H1 (cell line): ENCODE results near the gene ZSWIM7. TPM values are rescaled to one million over a fixed set of nuclear protein-coding genes. Genes with fewer than 3 reads are reported as not detected.

Experiments used
- CTCF ChIA-PET: fragments of 300-600 bp; sonication (Branson Sonifier 250); formaldehyde crosslinking; loops from one replicate; lab custom pipeline; 2021; ENCODE audit not compliant: partially characterized antibody; lab: Charles Lee
- POLR2A ChIA-PET: fragments of 300-600 bp; sonication (Branson Sonifier 250); formaldehyde crosslinking; loops from one replicate; lab custom pipeline; 2021; ENCODE audit warnings: inconsistent platforms; ENCODE audit not compliant: partially characterized antibody; lab: Charles Lee
- DNase-seq, 2 experiments: peaks; one replicate each; pipeline versions ENCODE4 v3.0.0 to v3.0.0-alpha.2; 2010 to 2022; ENCODE audit warnings: low spot score in 2 of 2, low read depth in 1 of 2, mixed read lengths in 1 of 2
- FAIRE-seq: peaks from 2 replicates; lab custom pipeline; 2011; peaks lifted over from hg19 to GRCh38; lab: Jason Lieb, UNC
- H2AFZ ChIP-seq: 2 replicates; pipeline ENCODE4 v1.8.1; 2012; ENCODE audit warnings: low read length, inconsistent platforms
- H2AK5ac ChIP-seq: 2 replicates; pipeline ENCODE4 v1.6.1; 2013; ENCODE audit warnings: low read depth, low read length
- H2BK120ac ChIP-seq: replicated peaks from 2 replicates; pipeline ENCODE3; 2013; ENCODE audit warnings: low read depth, low read length, inconsistent platforms
- H2BK12ac ChIP-seq: 2 replicates; pipeline ENCODE4 v1.6.1; 2013; ENCODE audit warnings: low read depth, low read length
- H2BK15ac ChIP-seq: 2 replicates; pipeline ENCODE4 v1.6.1; 2013; ENCODE audit warnings: low read length
- H2BK20ac ChIP-seq: 2 replicates; pipeline ENCODE4 v1.6.1; 2013; ENCODE audit warnings: low read length
- H2BK5ac ChIP-seq: 2 replicates; pipeline ENCODE4 v1.6.1; 2013; ENCODE audit warnings: low read depth, low read length
- H3K14ac ChIP-seq: 2 replicates; pipeline ENCODE4 v1.6.1; 2013; ENCODE audit warnings: inconsistent platforms; ENCODE audit not compliant: insufficient read length
- H3K18ac ChIP-seq: 2 replicates; pipeline ENCODE4 v1.6.1; 2013; ENCODE audit warnings: low read length; ENCODE audit errors: extremely low read depth
- H3K23ac ChIP-seq: 2 replicates; pipeline ENCODE4 v1.6.1; 2013; ENCODE audit warnings: inconsistent platforms; ENCODE audit not compliant: insufficient read length
- H3K23me2 ChIP-seq: 2 replicates; pipeline ENCODE4 v1.6.1; 2013; ENCODE audit warnings: low read depth, low read length
- H3K27ac ChIP-seq: 2 replicates; pipeline ENCODE4 v1.6.1; 2011; ENCODE audit warnings: low read depth, low read length, inconsistent platforms
- H3K27me3 ChIP-seq, 4 experiments: replicated peaks in 1 of 4; 1 replicate in 1 of 4; 2 replicates in 3 of 4; pipeline versions ENCODE4 v1.6.1 to v1.8.1; 2011 to 2013; ENCODE audit warnings: low read length in 3 of 4, mild to moderate bottlenecking in 3 of 4, inconsistent platforms in 2 of 4, mixed read lengths in 2 of 4, moderate library complexity in 1 of 4; ENCODE audit not compliant: control insufficient read depth in 3 of 4, insufficient read depth in 3 of 4; ENCODE audit errors: extremely low read depth in 1 of 4
- H3K36me3 ChIP-seq, 4 experiments: 2 replicates each; pipeline versions ENCODE4 v1.6.1 to v1.8.1; 2011 to 2013; ENCODE audit warnings: mild to moderate bottlenecking in 4 of 4, low read length in 3 of 4, moderate library complexity in 2 of 4, control low read depth in 1 of 4, inconsistent platforms in 1 of 4; ENCODE audit not compliant: insufficient read depth in 4 of 4, control insufficient read depth in 2 of 4
- H3K4ac ChIP-seq: replicated peaks from 2 replicates; pipeline ENCODE3; 2013; ENCODE audit warnings: low read length, low read depth, mixed read lengths, inconsistent platforms; ENCODE audit not compliant: insufficient read length
- H3K4me1 ChIP-seq, 4 experiments: replicated peaks in 1 of 4; 1 replicate in 1 of 4; 2 replicates in 3 of 4; pipeline versions ENCODE4 v1.6.1 to v1.8.1; 2011 to 2013; ENCODE audit warnings: low read length in 3 of 4, inconsistent platforms in 2 of 4, mixed read lengths in 1 of 4; ENCODE audit not compliant: insufficient read depth in 4 of 4, control insufficient read depth in 3 of 4
- H3K4me2 ChIP-seq, 2 experiments: 2 replicates each; pipeline versions ENCODE4 v1.6.1 to v1.8.1; 2011 to 2013; ENCODE audit warnings: low read depth in 2 of 2, low read length in 2 of 2, control low read depth in 1 of 2, inconsistent platforms in 1 of 2, mild to moderate bottlenecking in 1 of 2; ENCODE audit not compliant: insufficient read depth in 1 of 2
- H3K4me3 ChIP-seq, 4 experiments: fragments of 200-600, 300-600 bp in 1 of 4; sonication (generic), shearing (Covaris generic), sonication (Bioruptor Twin) in 1 of 4; 2 replicates each; pipeline versions ENCODE4 v1.5.1 to v1.8.1; 2011 to 2016; ENCODE audit warnings: low read length in 4 of 4, low read depth in 3 of 4, control low read depth in 2 of 4, inconsistent platforms in 2 of 4, mild to moderate bottlenecking in 2 of 4, mixed read lengths in 1 of 4, moderate library complexity in 1 of 4; ENCODE audit not compliant: insufficient read depth in 2 of 4; ENCODE audit errors: extremely low read depth in 1 of 4
- H3K56ac ChIP-seq: replicated peaks from 2 replicates; pipeline ENCODE3; 2013; ENCODE audit warnings: low read depth, mild to moderate bottlenecking, mixed read lengths, low read length, inconsistent platforms; ENCODE audit not compliant: insufficient read length
- H3K79me1 ChIP-seq: 2 replicates; pipeline ENCODE4 v1.6.1; 2013; ENCODE audit warnings: low read depth, low read length, control low read depth
- H3K79me2 ChIP-seq, 2 experiments: 2 replicates each; pipeline versions ENCODE4 v1.6.1 to v1.8.1; 2012 to 2013; ENCODE audit warnings: low read length in 2 of 2, mild to moderate bottlenecking in 2 of 2, inconsistent platforms in 1 of 2; ENCODE audit not compliant: insufficient read depth in 2 of 2, control insufficient read depth in 1 of 2
- H3K9ac ChIP-seq, 4 experiments: replicated peaks in 1 of 4; 1 replicate in 1 of 4; 2 replicates in 3 of 4; pipeline versions ENCODE4 v1.6.1 to v1.8.1; 2011 to 2013; ENCODE audit warnings: low read depth in 3 of 4, low read length in 3 of 4, control low read depth in 2 of 4, mild to moderate bottlenecking in 2 of 4, moderate library complexity in 2 of 4, inconsistent platforms in 1 of 4; ENCODE audit errors: extremely low read depth in 1 of 4
- H3K9me3 ChIP-seq, 2 experiments: 2 replicates each; pipeline versions ENCODE4 v1.6.1 to v1.8.1; 2012 to 2013; ENCODE audit warnings: mild to moderate bottlenecking in 2 of 2, moderate library complexity in 2 of 2, control low read depth in 1 of 2, inconsistent platforms in 1 of 2, low read depth in 1 of 2, low read length in 1 of 2, mixed read lengths in 1 of 2; ENCODE audit not compliant: insufficient read depth in 2 of 2
- H4K20me1 ChIP-seq, 2 experiments: replicated peaks in 1 of 2; 2 replicates each; pipeline versions ENCODE3 to v1.8.1; 2011 to 2013; ENCODE audit warnings: inconsistent platforms in 2 of 2, low read length in 2 of 2, mild to moderate bottlenecking in 1 of 2; ENCODE audit not compliant: insufficient read depth in 2 of 2, control insufficient read depth in 1 of 2
- H4K5ac ChIP-seq: 2 replicates; pipeline ENCODE4 v1.6.1; 2013; ENCODE audit warnings: low read length, low read depth, mixed read lengths, inconsistent platforms; ENCODE audit not compliant: insufficient read length
- H4K8ac ChIP-seq: 2 replicates; pipeline ENCODE4 v1.8.0; 2013; ENCODE audit warnings: mild to moderate bottlenecking, moderate library complexity, low read length, inconsistent platforms; ENCODE audit not compliant: insufficient read depth; ENCODE audit errors: extremely low read depth
- H4K91ac ChIP-seq: replicated peaks from 2 replicates; pipeline ENCODE3; 2013; ENCODE audit warnings: low read length, mixed read lengths, inconsistent platforms; ENCODE audit not compliant: insufficient read length
- ATF3 ChIP-seq: IDR thresholded peaks from 2 replicates; pipeline ENCODE4 v1.6.1; 2011; ENCODE audit warnings: low read depth, mild to moderate bottlenecking, low read length; ENCODE audit not compliant: insufficient read depth
- BCL11A ChIP-seq, 2 experiments: IDR thresholded peaks; one replicate each; pipeline ENCODE4 v1.6.1; 2011; ENCODE audit warnings: low read depth in 2 of 2, low read length in 2 of 2, mild to moderate bottlenecking in 2 of 2
- BRCA1 ChIP-seq: IDR thresholded peaks from 2 replicates; pipeline ENCODE4 v1.6.1; 2012; ENCODE audit warnings: low read depth, low read length, improper control_type of control experiment
- HDAC2 ChIP-seq, 2 experiments: fragments of 300-600 bp in 1 of 2; sonication (generic) in 1 of 2; IDR thresholded peaks; 2 replicates each; pipeline ENCODE4 v1.6.1; 2011 to 2012; ENCODE audit warnings: low read depth in 2 of 2, low read length in 2 of 2, mild to moderate bottlenecking in 2 of 2, moderate library complexity in 2 of 2, borderline replicate concordance in 1 of 2, inconsistent platforms in 1 of 2
- JUND ChIP-seq: IDR thresholded peaks from 2 replicates; pipeline ENCODE4 v1.6.1; 2011; ENCODE audit warnings: mild to moderate bottlenecking, improper control_type of control experiment, low read length
- POLR2AphosphoS5 ChIP-seq: IDR thresholded peaks from 2 replicates; pipeline ENCODE4 v1.6.1; 2011; ENCODE audit warnings: low read depth, low read length
- POU5F1 ChIP-seq: IDR thresholded peaks from 2 replicates; pipeline ENCODE4 v1.6.1; 2011; ENCODE audit warnings: low read depth, mild to moderate bottlenecking, low read length, moderate library complexity
- RAD21 ChIP-seq, 2 experiments: IDR thresholded peaks in 1 of 2; conservative IDR thresholded peaks in 1 of 2; 2 replicates each; pipeline ENCODE4 v1.6.1; 2011; ENCODE audit warnings: low read depth in 2 of 2, low read length in 2 of 2, improper control_type of control experiment in 1 of 2, inconsistent platforms in 1 of 2, mild to moderate bottlenecking in 1 of 2, moderate library complexity in 1 of 2
- SUZ12 ChIP-seq: fragments of 200-600 bp; sonication (generic); IDR thresholded peaks from 2 replicates; pipeline ENCODE4 v1.6.1; 2012; ENCODE audit warnings: mild to moderate bottlenecking, inconsistent platforms, low read length, moderate library complexity, mixed read lengths
- ZNF274 ChIP-seq: IDR thresholded peaks from 2 replicates; pipeline ENCODE4 v1.7.0; 2012; ENCODE audit warnings: low read length, borderline replicate concordance; ENCODE audit errors: extremely low read depth
- WGBS, 2 experiments: shearing (Covaris generic) in 1 of 2; methylation state at CpG; one replicate each; pipeline versions ENCODE4 v1.1.6 to v1.1.7; 2013 to 2015; ENCODE audit warnings: low lambda C conversion rate in 2 of 2, mixed read lengths in 2 of 2, inconsistent platforms in 1 of 2, low coverage in 1 of 2, missing lambda C conversion rate in 1 of 2; ENCODE audit not compliant: insufficient replicate concordance in 2 of 2, insufficient coverage in 1 of 2, insufficient read length in 1 of 2; ENCODE audit errors: extremely low coverage in 1 of 2, missing lambda C conversion rate in 1 of 2; 5-methylcytosine and 5-hydroxymethylcytosine counted together
- polyA plus RNA-seq, 7 experiments: library from polyadenylated mRNA; depleted of rRNA in 3 of 7; stranded (reverse) in 5 of 7; unstranded in 2 of 7; fragments of >200 nt in 5 of 7; fragments of 200-250 nt in 2 of 7; gene quantifications; 1 replicate in 5 of 7; 2 replicates in 1 of 7; 4 replicates in 1 of 7; pipeline versions ENCODE4 v1.2.1 to v1.2.3, GENCODE V29; 2011 to 2013; ENCODE audit warnings: missing spikeins in 2 of 7, mixed read lengths in 2 of 7
- total RNA-seq: library from RNA; stranded (reverse); fragmentation: NEBNext Ultra II Directional; extraction: Animal tissue kit (Norgen Biotek cat#: 25700); gene quantifications from 2 replicates; pipeline ENCODE4 v1.2.1, GENCODE V29; 2021

Gene ZSWIM7
- total and polyA plus RNA-seq, 2 of the 8 experiments (the other 6 are each of a cell fraction or from before 2014, with no cell fraction given) = 39.3 to 57.7 TPM

GRCh38 chr17:15944759-15945526 lies 54.6 kb downstream of the ZSWIM7 start, which contains the start of gene ADORA2B:
ADORA2B (plus strand) TSS chr17:15945130; CDS start chr17:15945249, 119 bp downstream.
- Histone ChIP-seq H4K20me1 (no peaks in the 10 kb centered on the region), H3K56ac (peak within 1 kb of the TSS; percentile 52), H4K5ac (no peak within 1 kb of the TSS), H3K36me3 (no peaks in the 10 kb centered on the region), H3K18ac (peak within 1 kb of the TSS; percentile 97), H3K79me2 (no peaks in the 10 kb centered on the region), H2AK5ac (peak within 1 kb of the TSS; percentile 65; the same call in 1 of the 2 replicates), H2BK15ac (peak within 1 kb of the TSS; percentile 99; the same call in 1 of the 2 replicates), H3K23ac (no peak within 1 kb of the TSS), H3K4me3 (peak within 1 kb of the TSS; percentile 35 to 66 (median 62)), H2AFZ (peak within 1 kb of the TSS; percentile 98), H3K79me1 (no peaks in the 10 kb centered on the region), H3K4me1 (peaks cover 5 to 17% (median 5%) of the 10 kb centered on the region in 4 experiments; a peak in 6 of 7 replicates), H3K9me3 (no peaks in the 10 kb centered on the region), H2BK120ac (no peak within 1 kb of the TSS), H2BK20ac (peak within 1 kb of the TSS; percentile 93; the same call in 1 of the 2 replicates), H3K4me2 (peak within 1 kb of the TSS; percentile 59 to 100), H3K23me2 (peaks cover 14% of the 10 kb centered on the region), H3K27me3 (peaks cover 10 to 41% (median 35%) of the 10 kb centered on the region in 4 experiments), H4K8ac (peak within 1 kb of the TSS; percentile 84), H2BK5ac (no peak within 1 kb of the TSS), H3K4ac (peak within 1 kb of the TSS; percentile 81), H2BK12ac (peak within 1 kb of the TSS; percentile 99; the same call in 1 of the 2 replicates), H3K27ac (no peak within 1 kb of the TSS), H3K9ac (peak within 1 kb of the TSS in 2 of 4 experiments; percentile 0 to 47; a peak in 2 of 7 replicates), H4K91ac (peak within 1 kb of the TSS; percentile 100), H3K14ac (peak within 1 kb of the TSS; percentile 88)
- FAIRE-seq (no peak), DNase-seq (peak in 1 of 2 experiments; percentile 86)
- ChIA-PET POLR2A (interaction anchor here (0.7 to 3.5 kb wide), 9 partner anchors 10 to 89 kb away, joined by 3 to 41 read pairs (median 5); partner anchors contain the start of genes TTC19 and ZSWIM7), CTCF (interaction anchor here (1.0 to 3.3 kb wide), 19 partner anchors 10 to 64 kb away, joined by 3 to 38 read pairs (median 5); partner anchors contain the start of genes TTC19 and ZSWIM7)
- 3% methylated on average over 51 of the region's 88 CpGs; no CpG with 5 or more reads in 1 of the 2 experiments for WGBS, 2 experiments
- no peak for TF ChIP-seq SUZ12
- TF ChIP-seq BCL11A (IDR thresholded peaks at IDR 0.05; ENCODE audit: low read depth in 2 of 2, low read length in 2 of 2) = no peak
- TF ChIP-seq RAD21 (IDR thresholded peaks at IDR 0.05 in 1 of 2, conservative IDR thresholded peaks at IDR 0.05 in 1 of 2; ENCODE audit: low read depth in 2 of 2, low read length in 2 of 2) = peak; percentile 58 to 72
- TF ChIP-seq POU5F1 = no peak
- TF ChIP-seq ZNF274 = no peak
- no peak for TF ChIP-seq JUND
- no peak for TF ChIP-seq ATF3
- TF ChIP-seq BRCA1 = no peak
- TF ChIP-seq HDAC2 (IDR thresholded peaks at IDR 0.05; ENCODE audit: borderline replicate concordance in 1 of 2, low read depth in 2 of 2, low read length in 2 of 2) = peak in 1 of 2 experiments; percentile 91; a peak in 2 of 4 replicates
- TF ChIP-seq POLR2AphosphoS5 = 0 out of 2 replicates have a peak, but pooled peaks have one; percentile 26
